NCI-H1694 treated with DMSO at 0.1 percent for 48 hours (cell line): ENCODE results near the gene ASTL.
"Not testable (repeated sequence)": the region's sequence is repeated elsewhere in the genome, so short reads cannot be mapped to it uniquely, and the experiment has no call there.

Source experiments
- DNase-seq: peaks from one replicate; lab custom pipeline; 2025; lab: John Stamatoyannopoulos, UW

The ASTL gene

DNA sequence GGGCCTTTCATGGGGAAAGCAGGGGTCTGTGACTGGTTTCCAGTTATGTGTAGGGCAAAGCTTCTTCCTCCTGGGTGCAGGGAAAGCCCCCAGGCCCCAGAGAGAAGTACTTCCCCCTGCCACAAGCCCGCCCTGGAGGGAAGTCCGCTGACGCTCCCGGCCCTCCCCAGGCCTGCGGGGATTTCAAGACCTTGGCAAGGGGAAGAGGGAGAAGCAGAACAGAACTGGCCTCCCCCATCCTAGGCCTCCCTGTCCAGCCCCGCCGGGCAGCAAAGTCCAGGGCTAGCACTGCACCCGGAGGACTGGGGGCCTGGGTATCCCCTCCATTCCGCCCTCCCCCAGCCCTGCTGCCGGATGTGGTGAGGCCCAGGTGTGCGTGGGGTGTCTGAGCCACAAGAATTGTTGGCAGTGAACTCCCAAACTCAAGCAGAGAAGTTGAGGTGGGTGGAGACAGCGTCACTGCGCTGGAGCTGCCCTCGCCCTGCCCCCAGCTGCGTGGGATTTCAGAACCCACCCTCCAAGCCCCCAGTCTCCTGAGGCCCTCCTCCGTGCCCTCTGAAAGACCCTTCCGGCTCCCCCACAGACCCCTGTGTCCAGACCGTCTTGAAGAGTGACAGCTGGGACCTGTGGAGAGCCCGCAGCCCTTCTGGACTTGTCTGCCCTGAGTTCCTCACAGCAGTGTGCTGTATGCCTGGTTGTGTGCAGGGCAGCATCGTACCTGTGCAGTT lies 8.0 kb upstream of the ASTL start:
- no peak for DNase-seq

DNA sequence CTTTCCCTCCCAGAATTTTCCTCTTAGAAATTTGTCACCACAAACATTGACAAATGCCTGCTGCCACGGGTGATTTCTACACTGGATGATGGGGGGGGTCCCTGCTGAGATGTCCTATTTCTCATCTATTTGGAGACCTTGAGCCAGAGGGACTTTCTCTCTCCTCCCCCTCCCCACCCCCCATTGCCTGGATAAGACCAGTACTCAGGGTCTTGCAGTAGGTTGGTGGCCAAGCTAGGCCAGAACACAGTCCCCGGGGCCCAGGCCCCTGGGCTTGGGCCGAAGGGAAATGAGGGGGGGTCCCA lies 7.5 kb upstream of the ASTL start:
- DNase-seq, result no peak

DNA sequence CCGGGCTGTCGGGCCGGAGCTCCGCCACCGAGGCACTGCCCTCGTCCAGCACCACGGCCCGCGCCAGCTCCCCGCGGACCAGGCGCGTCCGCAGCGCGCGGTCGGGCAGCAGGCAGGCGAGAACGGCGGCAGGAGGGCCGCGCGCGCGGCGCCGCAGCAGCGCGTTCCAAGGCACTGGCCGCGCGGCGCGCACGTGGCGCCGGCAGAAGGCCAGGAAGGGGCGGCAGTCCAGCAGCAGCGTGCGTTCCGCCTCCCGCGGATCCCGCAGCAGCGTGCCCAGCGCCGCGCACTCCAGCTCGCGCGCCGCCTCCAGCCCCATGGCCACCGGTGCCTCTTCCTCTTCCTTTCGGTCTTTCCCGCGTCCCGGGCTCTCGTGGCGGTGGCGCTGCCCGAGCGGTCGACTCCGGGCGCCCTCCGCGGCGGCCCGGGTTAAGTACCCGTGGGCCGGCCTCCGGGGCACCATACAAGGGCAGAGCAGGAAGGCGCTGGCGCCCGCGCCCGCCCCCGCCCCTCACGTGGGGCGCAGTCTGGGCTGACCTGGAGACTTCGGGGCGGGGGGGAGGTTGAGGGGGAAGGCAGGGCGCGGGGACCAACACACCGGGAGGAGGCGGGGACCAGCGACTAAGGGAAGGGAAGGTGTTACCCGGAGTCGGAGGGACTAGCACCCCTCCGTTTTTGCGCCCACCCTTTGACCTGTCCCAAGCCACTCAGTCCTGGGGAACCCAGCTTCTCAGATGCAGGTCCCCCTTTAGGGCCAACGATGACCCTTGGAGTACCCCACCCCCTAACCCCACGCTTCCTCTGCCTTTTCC lies 6.9 kb upstream of the ASTL start, which contains the start of gene DUSP2:
DUSP2 (minus strand) TSS at position 405 of the 812 bp plus-strand sequence; CDS start at position 319, 86 bp downstream.
- DNase-seq, result no peak

DNA sequence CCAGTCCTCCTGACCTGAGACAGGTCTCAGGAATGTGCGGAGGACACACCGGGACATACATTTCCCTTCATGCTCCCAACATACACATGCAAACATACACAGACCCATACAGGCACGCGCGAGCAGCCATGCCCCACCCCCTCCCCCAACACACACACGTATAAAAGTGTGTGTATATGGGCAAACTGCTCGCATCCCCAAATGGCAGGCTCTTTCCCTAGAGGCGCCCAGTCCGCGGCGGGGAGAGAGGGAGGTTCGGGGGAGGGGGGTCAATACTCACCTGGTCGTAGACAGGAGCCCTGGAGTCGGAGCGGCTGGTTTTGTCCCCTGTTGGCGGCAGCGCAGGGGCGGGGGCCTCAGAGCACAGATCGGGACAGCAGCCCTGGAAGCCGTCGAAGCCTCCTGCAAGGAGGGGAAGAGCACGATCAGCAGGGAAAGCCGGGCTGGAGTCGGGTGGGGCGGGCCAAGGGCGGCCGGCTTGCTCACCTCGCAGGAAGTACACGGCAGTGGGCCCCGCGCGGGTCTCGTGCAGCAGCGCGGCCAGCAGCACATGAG lies 6.3 kb upstream of the ASTL start:
- no peak for DNase-seq

DNA sequence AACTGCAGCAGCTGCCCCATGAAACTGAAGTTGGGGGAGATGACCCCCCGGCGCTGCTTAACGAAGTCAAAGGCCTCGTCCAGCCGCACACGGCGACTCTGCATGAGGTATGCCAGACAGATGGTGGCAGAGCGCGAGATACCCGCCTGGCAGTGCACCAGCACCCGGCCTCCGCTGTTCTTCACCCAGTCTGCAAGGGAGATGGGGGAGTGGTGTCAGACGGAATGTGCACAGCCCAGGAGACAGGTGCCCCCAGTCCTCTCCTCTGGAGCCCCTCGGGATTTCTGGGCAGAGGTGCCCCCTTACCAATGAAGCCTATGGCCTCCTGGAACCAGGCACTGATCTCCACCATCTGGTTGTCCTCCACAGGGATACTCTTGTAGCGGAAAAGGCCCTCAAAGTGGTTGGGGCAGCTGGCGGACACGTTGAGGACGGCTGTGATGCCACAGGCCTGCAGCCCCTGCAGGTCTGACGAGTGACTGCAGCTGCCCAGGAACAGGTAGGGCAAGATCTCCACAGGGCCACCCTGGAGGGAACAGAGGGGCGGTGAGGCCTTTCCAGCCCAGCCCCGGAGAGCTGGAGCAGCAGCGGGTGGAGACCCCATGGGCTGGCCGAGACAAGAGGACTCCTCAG lies 5.7 kb upstream of the ASTL start:
- peak; percentile 69 for DNase-seq

DNA sequence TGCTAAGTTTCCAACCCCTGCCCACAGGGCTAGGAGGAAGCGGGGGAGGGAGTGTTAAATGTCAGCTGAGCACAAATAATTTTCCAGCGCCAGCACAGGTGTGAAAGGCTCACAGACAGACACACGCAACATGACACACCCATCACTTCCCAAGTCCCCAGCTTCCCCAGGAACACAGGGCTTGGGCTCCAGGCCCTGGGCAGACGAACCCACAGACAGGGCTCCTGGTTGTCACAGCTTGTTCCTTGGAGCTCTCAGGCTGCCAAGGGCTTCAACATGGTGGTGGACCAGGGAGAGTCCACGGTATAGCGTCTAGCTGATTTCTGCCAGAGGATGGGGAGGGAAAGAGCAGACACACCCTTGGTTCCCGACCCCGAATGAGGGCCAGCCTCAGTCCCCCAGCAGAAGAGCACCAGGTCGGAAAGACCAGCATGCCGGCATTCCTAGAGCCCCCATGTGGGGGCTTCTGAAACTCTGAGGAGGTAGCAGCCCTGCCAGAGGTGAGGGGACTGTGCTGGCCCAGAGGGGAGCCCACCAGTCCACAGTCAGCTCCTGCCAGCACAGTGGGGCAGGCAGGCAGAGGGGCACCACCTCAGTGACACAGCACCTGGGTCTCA lies 5.0 kb upstream of the ASTL start:
- DNase-seq, result no peak

DNA sequence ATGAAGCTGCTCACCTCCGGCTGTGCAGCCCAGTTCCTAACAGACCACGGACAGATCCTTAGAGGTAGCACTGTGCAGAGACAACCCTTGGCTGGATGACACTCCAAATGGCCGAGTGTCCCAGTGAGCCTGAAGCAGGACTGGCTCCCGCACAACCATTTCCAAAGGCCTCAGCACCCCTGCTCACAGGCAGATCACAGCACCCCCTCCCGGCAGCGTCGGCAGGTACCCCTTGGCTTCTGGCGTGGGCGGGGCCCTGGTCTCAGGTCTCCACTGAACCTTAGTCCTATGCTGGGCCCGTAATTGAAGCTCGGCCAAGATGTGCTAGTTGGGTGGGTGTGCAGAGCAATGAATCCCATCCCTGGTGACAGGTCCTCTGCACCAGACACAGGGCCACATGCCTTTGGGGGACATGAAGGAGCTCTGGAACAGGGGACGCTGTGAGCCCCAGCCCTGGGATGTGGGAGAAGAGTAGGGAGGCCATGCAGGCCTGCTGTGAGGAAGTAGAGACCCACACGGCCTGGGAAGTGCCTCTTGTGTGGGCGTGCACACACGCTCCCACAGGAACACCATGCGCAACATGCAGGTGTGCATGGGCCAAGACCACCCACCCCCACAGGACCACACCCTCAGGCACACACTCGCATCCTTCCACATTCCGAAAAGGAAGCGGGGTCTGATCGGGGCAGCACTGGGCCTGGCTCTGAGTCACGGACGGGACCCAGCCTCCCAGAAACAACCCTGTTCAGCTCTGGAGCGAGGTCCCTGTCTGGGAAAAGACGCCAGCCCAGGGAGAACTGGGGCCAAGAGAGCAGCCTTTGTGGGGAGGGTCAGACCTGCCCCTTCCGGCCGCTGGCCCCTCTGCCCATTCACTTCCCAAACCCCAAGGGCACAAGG lies 4.2 kb upstream of the ASTL start:
- no peak for DNase-seq

DNA sequence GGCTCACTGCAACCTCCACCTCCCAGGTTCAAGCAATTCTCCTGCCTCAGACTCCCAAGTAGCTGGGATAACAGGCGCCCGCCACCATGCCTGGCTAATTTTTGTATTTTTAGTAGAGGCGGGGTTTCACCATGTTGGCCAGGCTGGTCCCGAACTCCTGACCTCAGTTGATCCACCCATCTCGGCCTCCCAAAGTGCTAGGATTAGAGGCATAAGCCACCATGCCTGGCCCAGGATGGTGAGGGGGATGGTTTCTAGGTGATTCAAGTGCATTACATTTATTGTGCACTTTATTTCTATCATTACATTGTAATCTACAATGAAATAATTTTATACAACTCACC lies 3.3 kb upstream of the ASTL start:
- DNase-seq, result not testable (repeated sequence)

DNA sequence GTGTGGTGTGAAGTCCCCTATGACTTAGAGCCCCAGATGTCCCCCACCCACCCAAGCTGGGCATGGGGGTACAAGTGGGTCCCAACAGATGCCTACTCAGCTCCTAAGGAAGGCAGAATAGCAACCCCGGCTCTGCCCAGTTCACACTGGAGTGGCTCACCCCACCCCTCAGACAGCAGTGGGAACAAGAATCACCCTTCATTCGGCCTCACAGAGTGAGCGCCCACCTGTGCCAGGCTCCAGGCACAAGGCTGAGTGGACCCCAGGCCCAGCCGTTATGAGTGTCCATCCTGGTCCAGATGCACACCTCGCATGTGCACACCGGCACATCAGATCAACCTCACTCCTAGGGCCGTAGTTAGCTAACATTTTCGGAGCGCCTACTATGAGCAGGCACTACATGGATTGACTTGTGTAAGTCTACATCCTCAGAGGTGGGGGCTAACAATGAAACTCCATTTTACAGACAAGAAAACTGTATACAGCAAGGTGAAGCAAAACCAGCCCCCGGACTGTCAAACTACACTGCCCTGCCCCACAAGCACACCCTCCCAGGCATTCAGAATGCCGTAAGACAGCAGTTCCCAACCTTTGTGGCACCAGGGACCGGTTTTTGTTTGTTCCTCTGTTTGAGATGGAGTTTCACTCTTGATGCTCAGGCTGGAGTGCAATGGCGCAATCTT lies 2.8 kb upstream of the ASTL start:
- no peak for DNase-seq

DNA sequence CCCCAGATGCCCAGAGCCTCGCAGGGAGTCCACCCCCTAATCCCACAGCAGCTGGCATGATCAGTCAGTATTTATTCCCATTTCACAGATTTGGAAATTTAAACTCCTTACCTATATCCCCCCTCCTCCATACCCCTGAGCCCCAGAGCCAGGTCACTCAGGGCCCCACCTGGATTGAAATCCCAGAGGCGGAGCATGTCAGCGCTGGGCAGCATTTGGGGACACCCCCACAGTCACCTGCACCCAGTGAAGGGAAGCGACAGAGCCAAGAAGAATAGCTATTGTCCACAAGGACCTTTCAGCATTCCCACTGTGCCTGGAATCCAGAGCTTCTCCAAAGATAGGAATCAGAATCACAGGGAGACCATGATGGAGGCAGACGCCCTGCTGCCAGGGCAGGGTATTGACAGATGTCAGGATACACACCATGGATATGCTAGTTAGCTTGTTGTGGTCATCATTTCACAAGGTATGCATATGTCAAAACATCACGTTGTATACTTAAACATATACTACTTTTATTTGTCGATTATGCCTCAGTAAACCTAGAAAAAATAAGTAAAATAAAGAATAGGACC lies 968 bp upstream of the ASTL start:
- no peak for DNase-seq

DNA sequence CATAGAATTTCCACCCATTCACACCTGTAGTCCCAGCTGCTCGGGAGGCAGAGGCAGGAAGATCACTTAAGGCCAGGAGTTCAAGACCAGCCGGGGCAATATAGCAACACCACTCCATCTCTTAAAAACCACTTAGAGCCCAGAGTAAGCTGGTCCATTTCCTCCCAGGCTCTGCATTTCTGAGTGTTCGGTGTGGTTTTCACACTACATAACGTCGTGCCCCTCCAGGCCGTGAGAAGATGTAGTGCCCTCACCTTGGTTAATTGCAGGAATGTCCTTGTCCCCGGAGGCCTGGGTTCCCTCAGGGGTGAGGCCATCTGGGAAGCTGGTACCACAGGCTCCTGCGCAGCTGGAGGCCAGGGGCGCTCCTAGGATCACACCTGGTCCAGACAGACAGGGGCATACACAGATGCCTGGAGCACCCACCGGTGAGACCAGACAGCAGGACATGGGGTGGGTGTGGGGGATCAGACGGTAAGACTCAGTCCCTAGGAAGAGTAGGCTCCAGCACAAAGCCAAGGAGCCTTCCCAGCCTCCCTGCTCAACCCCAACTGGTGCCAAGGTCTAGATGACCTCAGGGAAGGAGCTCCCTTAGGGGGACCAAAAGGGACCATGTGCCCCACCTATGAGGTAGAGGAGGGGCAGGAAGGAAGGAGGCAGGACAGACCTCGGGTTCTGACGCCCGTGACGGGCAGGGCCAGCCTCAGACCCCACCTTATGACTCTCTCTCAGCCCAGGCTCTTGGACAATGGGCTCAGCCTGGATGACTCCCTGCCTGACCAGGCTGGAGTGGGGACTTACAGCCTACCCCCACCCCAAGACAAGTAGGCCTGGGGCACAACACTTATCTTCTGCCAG lies 752 bp downstream of the ASTL start:
- DNase-seq, result no peak

DNA sequence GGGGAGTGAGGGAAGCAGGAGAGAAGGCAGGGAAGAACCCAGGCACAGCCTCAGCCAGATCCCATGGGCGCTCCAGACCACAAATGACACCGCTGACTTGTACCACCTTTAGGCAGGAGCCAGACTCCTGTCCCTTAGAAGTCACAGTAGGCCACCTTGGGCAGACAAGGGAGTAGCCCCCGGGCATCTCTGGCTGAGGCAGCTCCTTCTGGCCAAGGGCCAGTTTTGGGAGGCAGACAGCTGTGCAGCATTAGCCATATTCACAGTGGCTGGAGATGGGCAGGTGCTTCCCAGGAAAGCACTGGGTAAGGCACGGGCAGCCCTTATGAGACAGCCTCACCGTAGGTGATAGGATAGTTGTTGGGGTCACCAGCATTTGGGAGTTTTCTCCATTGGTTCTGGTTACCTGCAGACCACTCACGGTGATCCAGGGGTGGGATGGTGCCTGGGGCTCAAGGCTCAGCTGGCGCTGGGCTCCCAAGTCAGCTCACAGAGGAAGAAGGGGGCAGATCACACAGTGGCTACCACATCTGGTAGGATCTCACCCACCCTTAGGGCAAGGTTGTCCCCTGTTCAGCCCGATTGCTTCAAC lies 2.1 kb downstream of the ASTL start:
- no peak for DNase-seq

DNA sequence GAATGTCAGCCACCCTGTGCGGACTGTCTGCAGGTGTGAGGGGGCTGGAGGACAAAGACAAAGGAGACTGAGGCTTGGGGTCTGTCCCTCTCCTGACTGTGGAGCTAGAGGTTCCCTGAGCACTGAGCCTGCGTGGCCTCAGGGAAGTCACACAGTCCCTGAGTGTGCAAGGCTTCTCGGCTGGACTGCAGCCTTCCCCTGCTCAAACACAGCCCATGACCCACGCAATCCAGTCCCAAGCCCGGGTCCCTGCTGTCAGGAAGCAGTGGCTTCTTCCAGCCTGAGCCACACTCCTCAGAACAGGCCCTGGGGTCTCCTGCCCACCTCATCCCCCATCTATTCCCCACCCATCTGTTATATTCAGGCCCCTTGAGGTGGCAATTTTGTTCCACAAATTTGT lies 2.7 kb downstream of the ASTL start:
- no peak for DNase-seq

DNA sequence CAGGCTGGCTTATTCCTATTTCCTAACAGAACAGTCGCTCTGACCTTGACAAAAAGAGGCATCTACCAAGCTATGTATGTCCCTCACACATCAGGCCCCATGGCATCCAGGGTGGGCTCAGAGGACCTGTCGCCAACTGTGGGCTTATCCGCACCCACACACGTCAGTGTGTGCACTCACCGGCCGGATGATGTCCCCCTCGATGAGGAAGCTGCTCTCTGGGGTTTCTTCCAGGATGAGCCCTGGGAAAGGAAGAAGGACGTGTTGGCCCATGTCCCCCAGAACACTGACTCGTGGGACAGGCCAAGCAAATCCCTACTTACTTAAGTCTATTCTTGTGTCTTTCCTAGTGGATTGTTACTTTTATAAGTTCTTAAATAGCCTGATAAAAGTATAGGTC lies 3.1 kb downstream of the ASTL start:
- DNase-seq, result no peak

DNA sequence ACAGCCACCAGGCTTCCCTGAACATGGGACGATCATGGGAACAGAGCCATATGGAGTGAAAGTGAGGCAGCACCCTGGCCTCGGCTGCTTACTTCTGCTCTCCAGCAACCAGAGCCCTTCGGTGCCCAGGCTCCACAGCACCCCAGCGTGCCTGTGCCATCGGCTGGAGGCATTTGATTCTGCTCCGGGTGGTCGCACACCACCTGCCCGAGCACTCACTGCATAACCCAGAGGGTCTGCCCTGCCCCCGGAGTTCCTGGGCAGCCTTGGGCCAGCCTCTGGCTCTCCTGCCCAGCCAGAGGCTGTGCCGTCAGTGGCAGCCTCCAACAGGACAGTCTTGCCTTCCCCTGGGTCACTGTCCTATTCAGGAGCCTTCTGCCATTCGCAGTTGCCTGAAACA lies 3.9 kb downstream of the ASTL start:
- no peak for DNase-seq

DNA sequence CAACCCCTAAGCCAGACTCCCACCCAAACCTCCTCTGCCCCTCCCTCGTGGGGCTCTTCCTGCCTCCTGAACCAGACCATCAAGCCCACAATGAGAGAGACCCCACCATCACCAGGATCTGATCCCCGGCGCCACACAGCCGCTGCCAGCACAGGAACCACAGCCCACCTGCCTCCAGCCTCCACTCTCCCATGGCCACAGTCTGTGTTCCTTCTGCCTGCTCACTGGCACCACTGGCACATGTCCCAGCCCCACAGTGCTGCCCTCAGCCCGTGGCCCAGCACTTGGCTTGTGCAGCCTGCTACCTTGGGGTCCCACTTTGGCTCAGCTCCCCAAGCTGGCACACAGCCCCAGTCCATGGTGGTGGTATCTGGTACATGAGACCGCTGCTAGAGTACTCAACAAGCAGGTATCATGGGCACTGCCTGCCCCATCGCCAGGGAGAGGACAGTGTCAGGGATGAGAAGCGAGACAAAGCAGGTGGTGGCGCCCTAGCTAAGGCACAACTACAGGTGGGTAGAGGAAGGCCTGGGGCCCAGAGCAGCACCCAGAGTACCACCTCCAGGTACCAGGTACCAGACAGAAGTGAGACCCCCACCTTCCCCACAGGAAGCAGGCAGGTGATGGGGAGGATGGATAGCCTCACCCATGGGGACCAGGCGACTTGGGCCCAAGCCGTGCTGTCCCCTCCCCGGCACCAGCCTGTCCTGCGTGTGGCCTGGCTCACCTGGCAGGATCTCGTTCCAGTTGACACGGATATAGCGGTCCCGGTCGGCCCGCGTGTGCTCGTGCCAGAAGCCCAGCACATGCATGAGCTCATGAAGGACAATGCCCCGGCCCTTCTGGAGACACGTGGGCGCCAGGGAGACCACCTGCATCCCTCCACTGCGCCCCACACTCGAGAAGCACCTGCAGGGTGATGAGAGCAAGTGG lies 6.2 kb downstream of the ASTL start:
- DNase-seq, result no peak

DNA sequence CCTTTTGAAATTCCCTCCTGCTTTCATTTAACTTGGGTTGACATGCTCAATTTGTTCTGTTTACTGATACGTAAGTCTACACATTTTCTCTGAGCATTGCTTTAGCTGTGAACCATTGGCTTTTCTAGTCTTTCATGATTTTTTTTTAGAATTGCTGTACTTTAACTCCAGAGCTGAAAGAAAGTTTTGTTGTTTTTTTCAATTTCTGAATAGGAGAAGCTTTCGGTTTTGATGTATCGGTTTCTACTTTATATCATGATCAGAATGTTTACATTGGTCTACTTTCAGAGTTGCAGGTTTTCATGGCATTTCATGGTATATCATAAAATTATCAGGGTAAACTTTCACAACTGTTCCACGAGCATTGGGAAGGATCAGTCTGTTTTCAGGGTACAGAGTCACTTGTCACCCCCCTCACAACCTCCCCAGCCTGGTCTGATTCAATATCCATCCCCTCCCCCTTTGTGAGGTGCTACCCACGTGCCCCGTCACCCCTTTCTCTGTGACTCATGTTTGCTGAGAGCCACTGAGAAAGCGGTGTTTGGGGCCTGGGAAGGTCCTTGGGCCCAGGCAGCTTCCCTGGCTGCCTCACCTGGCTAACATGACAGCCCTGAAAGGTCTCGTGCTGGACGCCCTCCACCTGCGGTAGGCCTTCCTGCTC lies 7.0 kb downstream of the ASTL start:
- DNase-seq, result no peak

DNA sequence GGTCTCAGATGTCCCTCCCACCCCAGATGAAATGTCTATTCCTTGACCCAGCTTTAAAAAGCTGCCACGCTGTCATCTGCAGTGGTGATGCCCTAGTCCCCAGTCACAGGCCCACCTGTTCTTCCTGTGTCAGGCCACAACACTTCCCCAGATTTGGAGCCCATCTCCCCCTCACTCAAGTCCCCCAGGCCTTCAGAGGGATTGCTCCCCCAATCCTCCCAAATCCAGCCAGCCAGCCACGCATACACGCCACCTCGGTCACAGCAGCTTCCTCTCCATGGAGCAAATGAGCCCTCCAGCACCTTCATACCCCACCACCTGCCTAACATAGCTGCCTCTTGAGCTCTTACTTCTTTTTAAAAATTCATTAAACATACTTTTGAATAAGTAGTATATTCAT lies 7.8 kb downstream of the ASTL start:
- DNase-seq, result no peak
